H4 (cell line): ENCODE measurements around the gene SNED1. TPM values are rescaled to one million over a fixed set of nuclear protein-coding genes. Genes with fewer than 3 reads are reported as not detected.
A peak's percentile ranks its signal among the peaks of the same experiment; 100 is the strongest.
"Not testable (repeated sequence)": the region's sequence is repeated elsewhere in the genome, so short reads cannot be mapped to it uniquely, and the experiment has no call there.

ENCODE experiments used
- DNase-seq: peaks from one replicate; pipeline ENCODE4 v3.0.0-alpha.2; 2015; ENCODE audit warnings: low spot score
- total RNA-seq: library from RNA; depleted of rRNA; stranded (reverse); fragments of >200 nt; shearing (Covaris generic); gene quantifications from 2 replicates; pipeline ENCODE4 v1.2.3, GENCODE V29; 2014

SNED1 gene
- total RNA-seq, 1 experiment from 2014 or later, result 1.7 TPM

GRCh38 chr2:241083091-241083415, 84.6 kb downstream of the SNED1 start:
- DNase-seq, result no peak

DNA sequence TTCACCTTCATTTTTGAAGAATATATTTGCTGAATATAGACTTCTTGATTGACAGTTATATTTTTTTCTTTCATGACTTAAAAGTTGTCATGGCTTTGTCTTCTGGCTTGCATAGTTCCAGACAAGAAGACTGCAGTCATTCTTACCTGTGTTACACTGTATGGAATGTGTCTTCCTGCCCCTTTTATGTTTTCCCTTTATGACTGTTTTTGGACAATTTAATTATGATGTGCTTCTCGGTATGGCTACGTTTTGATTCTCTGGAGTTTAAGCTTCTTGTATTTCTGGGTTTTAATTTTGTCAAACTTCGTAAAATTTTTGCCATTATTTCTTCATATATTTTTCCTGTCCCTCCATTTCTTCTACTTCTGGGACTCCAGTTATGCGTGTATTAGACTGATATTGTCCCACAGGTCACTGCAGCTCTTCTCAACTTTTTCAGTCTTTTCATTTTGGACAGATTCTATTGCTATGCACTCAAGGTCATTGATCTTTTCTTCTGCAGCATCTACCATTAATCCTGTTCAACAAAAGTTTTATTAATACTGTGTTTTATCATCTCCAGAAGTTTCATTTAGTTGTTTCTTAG, 86.5 kb downstream of the SNED1 start:
- no peak for DNase-seq

DNA sequence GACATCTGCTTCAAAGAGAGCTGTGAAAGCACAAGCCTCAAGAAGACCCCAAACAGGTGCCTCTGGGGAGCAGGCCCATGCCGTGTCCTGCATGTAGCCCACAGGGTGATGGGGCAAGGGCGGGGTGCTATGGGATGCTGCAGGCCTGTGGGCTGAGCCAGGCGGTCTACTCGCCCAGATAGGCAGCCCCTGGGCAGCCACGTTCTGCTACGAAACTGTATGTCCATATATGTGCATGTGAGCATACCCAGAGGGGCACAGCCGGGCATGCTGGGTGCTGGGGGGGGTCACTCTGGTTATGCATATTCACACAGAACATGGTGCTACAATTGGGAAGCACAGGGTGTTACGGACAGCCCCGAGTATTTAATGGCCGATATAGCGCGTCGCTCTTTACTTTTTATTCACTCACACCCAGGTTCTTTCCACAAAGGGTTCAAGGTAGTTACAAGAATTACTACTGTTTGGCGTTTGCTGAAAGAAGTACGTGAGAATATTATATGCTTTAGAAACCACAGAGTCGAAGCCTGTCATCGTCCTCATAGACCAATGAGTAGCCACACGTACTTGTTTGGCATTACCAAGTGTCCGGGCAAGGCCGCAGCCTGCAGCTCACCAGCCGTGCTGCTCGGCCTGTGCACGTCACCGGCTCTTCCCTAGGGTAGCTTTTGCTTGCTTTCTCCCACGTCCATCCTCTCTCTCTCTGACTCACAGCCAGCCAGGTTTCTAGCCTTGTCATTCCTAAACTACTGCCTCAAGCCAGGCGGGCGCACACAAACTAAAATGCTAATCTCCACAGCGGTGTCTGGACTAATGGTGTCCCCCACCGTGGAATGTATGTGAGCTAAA, 89.2 kb downstream of the SNED1 start:
- DNase-seq, result no peak

DNA sequence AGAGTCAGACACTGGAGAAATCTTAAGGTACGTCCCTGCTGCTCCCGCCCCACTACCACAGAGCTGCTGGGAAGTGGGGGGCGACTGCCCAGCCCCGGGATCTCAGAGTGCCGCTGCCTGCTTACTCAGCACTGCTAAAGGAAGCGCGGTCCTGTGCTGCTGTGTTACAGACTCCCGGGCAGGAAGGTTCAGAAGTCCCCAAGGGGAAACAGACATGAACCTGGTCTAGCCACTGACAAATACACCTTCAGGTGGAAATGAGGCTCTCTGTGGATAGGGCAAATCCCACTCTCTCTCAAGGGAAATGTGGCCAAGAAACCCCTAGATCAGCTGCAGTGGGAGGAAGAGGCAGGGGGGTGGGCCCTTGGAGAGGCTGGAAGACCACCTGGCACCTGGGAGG, 90.0 kb downstream of the SNED1 start:
- DNase-seq, result no peak

DNA sequence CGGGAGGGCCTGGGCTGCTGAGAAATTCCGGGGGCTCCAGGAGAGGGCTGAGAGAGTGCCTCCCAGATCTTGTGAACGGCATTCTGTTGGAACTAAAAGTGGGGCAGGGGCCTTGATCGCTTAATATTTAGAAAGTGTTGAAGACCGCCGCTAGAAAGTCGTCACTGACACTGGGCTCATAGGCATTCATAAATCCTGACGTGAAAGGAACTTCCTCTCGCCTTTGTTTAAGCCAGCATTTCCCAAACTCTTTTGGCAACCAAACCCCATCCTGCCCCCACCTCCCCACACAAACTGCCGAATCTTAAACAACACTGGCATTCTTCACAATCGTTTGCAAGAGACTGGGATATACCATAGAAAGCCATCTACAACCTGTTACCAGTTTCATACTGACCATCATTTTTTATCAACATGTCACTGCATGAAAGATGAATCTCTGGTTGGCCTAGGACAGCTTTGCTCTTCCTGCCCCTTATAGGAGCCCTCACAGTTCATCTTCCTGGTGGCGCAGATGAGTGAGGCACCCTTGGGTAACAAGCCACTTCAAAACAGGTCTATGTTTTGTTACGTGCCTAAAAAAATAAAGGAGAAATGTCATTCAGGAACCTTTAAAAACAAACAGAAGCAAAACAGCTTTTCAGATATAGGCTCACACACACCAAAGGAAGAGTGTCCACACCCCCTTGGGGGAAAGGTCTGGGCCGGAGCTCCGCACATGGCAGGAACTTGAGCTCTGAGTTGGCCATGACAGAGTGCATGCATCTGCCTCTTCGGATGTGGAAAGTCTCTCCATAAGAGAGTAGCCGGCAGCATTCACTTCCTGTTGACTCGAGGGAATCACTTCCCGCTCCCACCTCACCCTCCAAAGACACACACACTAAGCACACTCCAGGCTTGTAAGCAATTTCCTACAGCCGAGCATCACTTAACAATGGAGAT, 90.6 kb downstream of the SNED1 start:
- no peak for DNase-seq

DNA sequence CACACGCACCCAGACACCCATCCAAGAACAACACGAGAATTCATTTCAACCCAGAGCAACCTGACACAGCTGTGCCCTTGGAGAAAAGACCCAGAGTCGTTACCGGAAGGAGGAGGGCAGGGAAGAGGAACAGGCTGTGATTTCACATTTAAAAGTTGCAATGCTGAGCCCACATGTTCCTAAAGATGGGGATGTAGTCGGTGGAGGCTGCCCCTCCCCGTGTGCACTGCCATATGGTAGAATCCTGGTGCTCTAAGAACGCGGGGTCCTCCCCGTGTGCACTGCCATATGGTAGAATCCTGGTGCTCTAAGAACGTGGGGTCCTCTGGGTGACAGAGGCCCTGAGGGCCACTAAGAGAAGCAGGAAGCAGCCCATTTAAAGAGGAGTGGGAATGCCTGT, 92.8 kb downstream of the SNED1 start:
- no peak for DNase-seq

GRCh38 chr2:241091734-241092445, 93.5 kb downstream of the SNED1 start:
- no peak for DNase-seq

GRCh38 chr2:241092677-241093076, 94.3 kb downstream of the SNED1 start:
- no peak for DNase-seq

DNA sequence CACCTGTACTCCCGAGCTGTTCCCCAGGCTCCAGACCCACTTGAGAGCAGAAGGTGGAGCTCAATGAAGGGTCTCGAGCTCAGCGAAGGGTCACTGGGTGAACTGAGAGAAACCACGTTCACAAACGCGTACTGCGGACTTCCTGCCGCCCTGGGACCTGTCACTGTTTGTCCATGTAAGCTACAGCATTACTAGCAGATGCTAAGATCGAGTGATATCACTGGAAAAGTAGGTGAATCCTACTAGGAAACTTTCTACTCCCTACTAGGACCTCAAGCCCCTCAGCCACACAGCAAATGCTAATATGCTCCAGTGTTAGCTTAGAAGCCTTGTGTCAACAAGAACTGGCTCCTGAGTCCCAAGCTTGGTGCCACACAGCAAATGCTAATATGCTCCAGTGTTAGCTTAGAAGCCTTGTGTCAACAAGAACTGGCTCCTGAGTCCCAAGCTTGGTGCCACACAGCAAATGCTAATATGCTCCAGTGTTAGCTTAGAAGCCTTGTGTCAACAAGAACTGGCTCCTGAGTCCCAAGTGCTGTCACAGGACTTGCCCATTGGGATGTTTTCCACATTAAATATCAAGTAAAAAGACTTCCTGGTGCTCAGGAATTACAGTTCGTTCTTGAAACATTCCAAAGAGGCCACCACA, 94.8 kb downstream of the SNED1 start:
- not testable (repeated sequence) for DNase-seq

GRCh38 chr2:241094172-241094571, 95.8 kb downstream of the SNED1 start:
- no peak for DNase-seq

GRCh38 chr2:241094924-241095420, 96.6 kb downstream of the SNED1 start:
- DNase-seq, result no peak

DNA sequence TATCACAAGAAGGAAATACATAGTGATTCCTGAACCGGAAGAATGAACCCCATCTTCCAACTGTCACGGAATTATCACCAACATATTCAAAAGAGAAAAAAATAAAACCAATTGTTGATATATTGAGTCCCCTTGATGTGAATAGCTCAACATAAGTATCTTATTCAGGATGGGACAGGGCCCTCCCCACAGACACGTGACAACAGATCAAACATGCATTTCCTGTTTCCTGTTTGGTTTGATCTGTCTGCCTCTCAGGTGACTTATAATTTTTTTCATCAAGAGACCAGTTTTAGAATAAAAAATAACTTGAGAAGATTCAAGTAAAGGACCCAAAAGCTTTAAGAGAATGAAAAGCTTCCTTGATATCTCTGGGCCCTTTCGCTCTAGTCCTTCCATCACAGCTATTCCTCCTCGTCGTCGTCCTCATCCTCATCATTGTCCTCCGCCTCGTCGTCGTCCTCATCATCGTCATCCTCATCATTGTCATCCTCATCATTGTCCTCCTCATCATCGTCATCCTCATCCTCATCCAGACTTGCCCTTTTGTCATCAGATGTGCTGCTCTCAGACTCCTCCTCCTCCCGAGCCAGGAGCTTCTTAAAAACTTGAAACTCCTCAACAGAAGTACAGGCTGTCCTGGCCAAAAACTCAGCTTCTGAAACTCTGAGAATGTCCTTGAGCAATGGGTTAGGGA, 97.3 kb downstream of the SNED1 start:
- no peak for DNase-seq

- no peak for DNase-seq
Measured at GRCh38 chr2:241096979-241097378, 98.6 kb downstream of the SNED1 start.

DNA sequence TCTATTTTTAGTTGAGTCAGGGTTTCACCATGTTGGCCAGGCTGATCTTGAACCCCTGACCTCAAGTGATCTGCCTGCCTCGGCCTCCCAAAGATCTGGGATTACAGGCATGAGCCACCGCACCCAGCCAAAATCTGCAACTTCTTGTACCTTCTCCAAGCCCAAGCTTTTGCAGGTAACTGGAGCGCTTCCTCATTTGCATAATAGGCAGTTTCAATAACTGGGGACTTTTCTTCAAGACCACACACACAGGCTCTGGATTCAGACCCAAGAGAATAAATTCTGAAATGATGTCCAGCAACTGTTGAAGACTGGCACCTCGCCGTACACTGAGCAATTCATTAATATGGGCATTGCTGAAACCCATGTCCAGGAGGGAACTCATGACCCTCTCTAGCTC, 100.8 kb downstream of the SNED1 start:
- DNase-seq, result no peak

- DNase-seq, result peak; percentile 78
Measured at GRCh38 chr2:241102239-241102803, 103.9 kb downstream of the SNED1 start, which contains the start of gene MTERF4. Gene MTERF4, minus strand, starts transcription at chr2:241102287. Its CDS starts 14 bp downstream, at chr2:241102273.

- DNase-seq, result no peak
Measured at GRCh38 chr2:241103176-241103595, 104.8 kb downstream of the SNED1 start.

- DNase-seq, result not testable (repeated sequence)
Measured at GRCh38 chr2:241104611-241105010, 106.2 kb downstream of the SNED1 start.

DNA sequence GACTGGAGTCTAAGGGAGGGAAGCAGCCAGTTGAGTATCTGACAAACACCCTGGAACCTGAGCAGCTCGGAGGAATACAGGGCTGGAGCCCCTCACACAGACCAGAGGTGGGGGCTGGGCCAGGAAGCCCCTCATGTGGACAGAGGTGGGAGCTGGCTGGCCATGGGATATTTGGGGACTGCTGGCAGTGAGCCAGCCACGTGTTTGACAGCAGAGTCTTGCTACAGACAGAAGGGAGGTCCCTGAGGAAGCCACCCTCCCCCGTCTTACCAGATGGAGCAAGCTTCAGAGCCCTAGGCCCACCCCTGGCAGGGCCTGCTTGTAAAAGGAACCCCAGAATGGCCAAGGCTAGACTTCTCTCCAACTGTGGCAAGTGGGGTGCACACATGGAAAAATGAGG, 107.2 kb downstream of the SNED1 start:
- DNase-seq, result no peak

GRCh38 chr2:241107031-241107783, 108.8 kb downstream of the SNED1 start:
- no peak for DNase-seq
